ENCODE results near the gene TAF11.

Gene TAF11

DNA sequence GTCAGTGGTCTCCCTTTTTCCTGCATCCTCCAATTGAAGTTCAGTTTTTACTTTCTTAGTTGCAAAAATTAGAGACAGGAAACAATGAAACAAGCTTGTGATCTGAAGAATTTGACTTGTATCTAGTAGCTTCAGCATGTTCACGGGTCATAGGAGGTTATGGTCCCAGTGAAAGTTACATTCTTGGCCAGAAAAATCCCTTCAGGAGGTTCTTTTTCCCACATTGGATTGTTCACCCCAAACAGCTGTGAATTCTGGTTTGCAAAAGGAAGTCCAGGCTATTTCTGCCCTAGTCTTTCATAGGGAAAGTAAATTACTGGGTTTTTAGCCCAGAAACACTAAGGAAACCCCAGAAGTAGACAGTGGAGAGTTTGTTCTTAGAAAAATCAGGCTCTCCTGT lies 9.3 kb upstream of the TAF11 start:
- no peaks in the 10 kb centered on the region for H3K9me3 ChIP-seq (ENCODE audit: low read length)
- H3K27me3 ChIP-seq (ENCODE audit: insufficient read depth, low read length), result no peaks in the 10 kb centered on the region
- H3K27ac ChIP-seq (ENCODE audit: low read depth, low read length, poor library complexity, severe bottlenecking), result no peak overlapping the region
- peaks cover 28% of the 10 kb centered on the region for H3K4me1 ChIP-seq (ENCODE audit: insufficient read depth, low read length, severe bottlenecking)
- no peak overlapping the region for H3K4me3 ChIP-seq (ENCODE audit: low read depth, low read length, poor library complexity, severe bottlenecking)
- no peaks in the 10 kb centered on the region for H4K20me1 ChIP-seq (ENCODE audit: insufficient read depth, low read length)
- no peaks in the 10 kb centered on the region; the same call in 1 of the 2 replicates for H3K36me3 ChIP-seq (ENCODE audit: insufficient read depth, low read length)
- H3K9me2 ChIP-seq (ENCODE audit: low read depth, low read length), result no peaks in the 10 kb centered on the region
- TF ChIP-seq, protein P1, sequence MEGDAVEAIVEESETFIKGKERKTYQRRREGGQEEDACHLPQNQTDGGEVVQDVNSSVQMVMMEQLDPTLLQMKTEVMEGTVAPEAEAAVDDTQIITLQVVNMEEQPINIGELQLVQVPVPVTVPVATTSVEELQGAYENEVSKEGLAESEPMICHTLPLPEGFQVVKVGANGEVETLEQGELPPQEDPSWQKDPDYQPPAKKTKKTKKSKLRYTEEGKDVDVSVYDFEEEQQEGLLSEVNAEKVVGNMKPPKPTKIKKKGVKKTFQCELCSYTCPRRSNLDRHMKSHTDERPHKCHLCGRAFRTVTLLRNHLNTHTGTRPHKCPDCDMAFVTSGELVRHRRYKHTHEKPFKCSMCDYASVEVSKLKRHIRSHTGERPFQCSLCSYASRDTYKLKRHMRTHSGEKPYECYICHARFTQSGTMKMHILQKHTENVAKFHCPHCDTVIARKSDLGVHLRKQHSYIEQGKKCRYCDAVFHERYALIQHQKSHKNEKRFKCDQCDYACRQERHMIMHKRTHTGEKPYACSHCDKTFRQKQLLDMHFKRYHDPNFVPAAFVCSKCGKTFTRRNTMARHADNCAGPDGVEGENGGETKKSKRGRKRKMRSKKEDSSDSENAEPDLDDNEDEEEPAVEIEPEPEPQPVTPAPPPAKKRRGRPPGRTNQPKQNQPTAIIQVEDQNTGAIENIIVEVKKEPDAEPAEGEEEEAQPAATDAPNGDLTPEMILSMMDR (IDR thresholded peaks at IDR 0.05; ENCODE audit: low read length), result no peak
- no peak for TF ChIP-seq EZH2 (IDR thresholded peaks at IDR 0.05; ENCODE audit: borderline replicate concordance, low read length)
- 0 out of 2 replicates have a peak, but pooled peaks cover 15% of the 10 kb centered on the region for H3K79me2 ChIP-seq (ENCODE audit: insufficient read depth, low read length)
- no peak overlapping the region for H3K9ac ChIP-seq (ENCODE audit: low read length)
- H2AFZ ChIP-seq (ENCODE audit: low read length), result no peak overlapping the region
- no peaks in the 10 kb centered on the region for H3F3A ChIP-seq (ENCODE audit: insufficient read depth, low read length)
- no peak overlapping the region for H3K4me2 ChIP-seq (ENCODE audit: low read length)

DNA sequence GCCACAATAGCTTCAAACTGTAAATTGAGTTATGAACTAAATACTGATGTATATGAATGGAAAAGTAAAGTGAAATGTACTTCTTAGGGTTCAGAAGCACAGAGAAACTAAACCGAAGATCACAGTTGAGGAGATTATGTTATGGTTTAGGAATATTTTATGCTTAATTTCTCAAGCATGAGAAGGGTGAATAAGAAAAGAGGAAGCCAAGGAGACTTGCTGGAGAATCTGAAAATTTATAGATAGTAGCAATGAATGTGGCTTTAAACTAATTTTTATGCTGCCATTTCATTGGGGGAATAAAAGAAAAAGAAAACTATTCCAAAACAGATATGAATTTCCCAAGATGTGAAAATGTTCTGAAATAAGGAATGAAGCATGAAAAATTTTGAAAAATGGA lies 6.9 kb upstream of the TAF11 start:
- H2AFZ ChIP-seq (ENCODE audit: low read length), result no peak overlapping the region
- H3K4me2 ChIP-seq (ENCODE audit: low read length), result no peak overlapping the region
- no peaks in the 10 kb centered on the region for H3K9me2 ChIP-seq (ENCODE audit: low read depth, low read length)
- H4K20me1 ChIP-seq (ENCODE audit: insufficient read depth, low read length), result no peaks in the 10 kb centered on the region
- H3K4me1 ChIP-seq (ENCODE audit: insufficient read depth, low read length, severe bottlenecking), result peaks cover 48% of the 10 kb centered on the region
- H3K9me3 ChIP-seq (ENCODE audit: low read length), result no peaks in the 10 kb centered on the region
- no peak overlapping the region for H3K27ac ChIP-seq (ENCODE audit: low read depth, low read length, poor library complexity, severe bottlenecking)
- H3K27me3 ChIP-seq (ENCODE audit: insufficient read depth, low read length), result no peaks in the 10 kb centered on the region
- H3K36me3 ChIP-seq (ENCODE audit: insufficient read depth, low read length), result no peaks in the 10 kb centered on the region
- no peak overlapping the region for H3K4me3 ChIP-seq (ENCODE audit: low read depth, low read length, poor library complexity, severe bottlenecking)
- peaks cover 16% of the 10 kb centered on the region; the same call in 1 of the 2 replicates for H3K79me2 ChIP-seq (ENCODE audit: insufficient read depth, low read length)
- no peak for TF ChIP-seq EZH2 (IDR thresholded peaks at IDR 0.05; ENCODE audit: borderline replicate concordance, low read length)
- TF ChIP-seq, protein P1 (IDR thresholded peaks at IDR 0.05; ENCODE audit: low read length), result no peak
- no peak overlapping the region for H3K9ac ChIP-seq (ENCODE audit: low read length)
- H3F3A ChIP-seq (ENCODE audit: insufficient read depth, low read length), result no peaks in the 10 kb centered on the region

DNA sequence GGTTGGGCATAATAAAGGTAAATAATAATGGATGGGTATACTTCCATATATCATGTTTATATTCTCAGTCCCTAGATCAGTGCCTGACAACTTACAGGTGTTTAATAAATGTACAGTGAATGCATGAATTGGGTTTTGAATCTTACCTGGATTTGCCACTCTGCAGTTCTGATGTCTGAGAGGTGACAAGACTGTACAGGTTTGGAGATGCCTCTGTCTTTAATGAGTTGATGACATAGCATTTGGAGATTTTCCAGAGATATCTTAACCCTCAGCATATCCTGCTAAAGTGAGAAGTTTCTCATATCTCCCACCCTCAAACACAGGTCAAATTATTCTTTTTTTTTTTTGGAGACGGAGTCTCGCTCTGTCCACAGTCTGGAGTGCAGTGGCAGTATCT lies 3.5 kb upstream of the TAF11 start:
- Histone ChIP-seq H3K27ac (ENCODE audit: low read depth, low read length, poor library complexity, severe bottlenecking) (no peak overlapping the region), H3K27me3 (ENCODE audit: insufficient read depth, low read length) (no peaks in the 10 kb centered on the region), H3K79me2 (ENCODE audit: insufficient read depth, low read length) (peaks cover 11% of the 10 kb centered on the region), H3K4me1 (ENCODE audit: insufficient read depth, low read length, severe bottlenecking) (peaks cover 51% of the 10 kb centered on the region), H3K36me3 (ENCODE audit: insufficient read depth, low read length) (no peaks in the 10 kb centered on the region), H3F3A (ENCODE audit: insufficient read depth, low read length) (no peaks in the 10 kb centered on the region), H3K9ac (ENCODE audit: low read length) (no peak overlapping the region), H3K4me3 (ENCODE audit: low read depth, low read length, poor library complexity, severe bottlenecking) (no peak overlapping the region), H4K20me1 (ENCODE audit: insufficient read depth, low read length) (no peaks in the 10 kb centered on the region), H2AFZ (ENCODE audit: low read length) (no peak overlapping the region), H3K9me3 (ENCODE audit: low read length) (no peaks in the 10 kb centered on the region), H3K4me2 (ENCODE audit: low read length) (peak overlapping the region; percentile 88; the same call in 1 of the 2 replicates), H3K9me2 (ENCODE audit: low read depth, low read length) (no peaks in the 10 kb centered on the region)
- TF ChIP-seq, protein P1 (IDR thresholded peaks at IDR 0.05; ENCODE audit: low read length), result no peak
- TF ChIP-seq EZH2 (IDR thresholded peaks at IDR 0.05; ENCODE audit: borderline replicate concordance, low read length), result no peak
